Superior temporal gyrus (tissue), 1 donor: ENCODE data around the gene CARMIL1.

Experiments
- DNase-seq: peaks from one replicate; pipeline ENCODE4 v3.0.0-alpha.2; 2016; ENCODE audit errors: extremely low spot score

Gene CARMIL1

DNA sequence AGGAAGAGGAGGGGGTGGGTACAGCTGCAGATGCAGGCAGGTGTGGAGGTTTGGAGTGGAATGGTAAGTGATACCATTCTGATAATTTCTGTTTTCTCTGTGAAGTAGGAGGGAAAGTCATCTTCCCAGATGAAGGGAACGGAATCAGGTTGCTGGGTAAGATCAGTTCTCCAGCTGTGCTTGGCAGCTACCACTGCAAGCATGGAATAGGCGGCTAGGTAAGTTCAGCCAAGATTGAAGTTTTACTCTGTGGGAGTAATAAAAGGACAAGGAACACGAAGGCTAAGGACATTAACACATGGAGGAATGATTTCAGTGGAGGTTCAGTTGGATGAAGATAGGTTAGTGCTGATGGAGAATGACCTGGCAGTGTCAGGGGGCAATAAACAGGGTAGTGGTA is 128.3 kb downstream of the CARMIL1 start:
- DNase-seq, result no peak

GRCh38 chr6:25410102-25410501 is 130.9 kb downstream of the CARMIL1 start:
- no peak for DNase-seq

GRCh38 chr6:25411316-25411950 is 132.3 kb downstream of the CARMIL1 start:
- DNase-seq, result no peak

- no peak for DNase-seq
Observed at GRCh38 chr6:25413207-25413905, 134.2 kb downstream of the CARMIL1 start.

- DNase-seq, result no peak
Observed at GRCh38 chr6:25414168-25414567, 135.0 kb downstream of the CARMIL1 start.

- no peak for DNase-seq
Observed at GRCh38 chr6:25414755-25415154, 135.6 kb downstream of the CARMIL1 start.

DNA sequence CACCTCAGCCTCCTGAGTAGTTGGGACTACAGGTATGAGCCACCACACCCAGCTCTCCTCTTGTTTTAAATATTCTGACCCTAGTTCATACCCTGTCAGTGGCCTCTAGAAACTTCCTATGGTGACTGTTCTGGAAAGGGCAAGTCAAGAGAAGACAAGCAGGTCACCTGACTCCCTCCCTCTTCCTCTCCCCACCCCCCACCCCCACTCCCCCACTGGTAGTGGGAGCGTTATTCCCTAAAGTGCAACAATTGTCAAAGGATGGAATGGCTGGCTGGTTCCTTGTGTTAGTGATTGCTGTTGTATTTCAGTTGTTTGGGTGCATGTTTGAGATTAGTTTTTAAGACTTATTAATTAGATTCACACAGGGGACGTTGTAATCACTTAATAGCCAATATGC is 136.1 kb downstream of the CARMIL1 start:
- DNase-seq, result no peak

- no peak for DNase-seq
Observed at GRCh38 chr6:25415701-25416100, 136.5 kb downstream of the CARMIL1 start.

- no peak for DNase-seq
Observed at GRCh38 chr6:25417046-25417605, 138.0 kb downstream of the CARMIL1 start.

DNA sequence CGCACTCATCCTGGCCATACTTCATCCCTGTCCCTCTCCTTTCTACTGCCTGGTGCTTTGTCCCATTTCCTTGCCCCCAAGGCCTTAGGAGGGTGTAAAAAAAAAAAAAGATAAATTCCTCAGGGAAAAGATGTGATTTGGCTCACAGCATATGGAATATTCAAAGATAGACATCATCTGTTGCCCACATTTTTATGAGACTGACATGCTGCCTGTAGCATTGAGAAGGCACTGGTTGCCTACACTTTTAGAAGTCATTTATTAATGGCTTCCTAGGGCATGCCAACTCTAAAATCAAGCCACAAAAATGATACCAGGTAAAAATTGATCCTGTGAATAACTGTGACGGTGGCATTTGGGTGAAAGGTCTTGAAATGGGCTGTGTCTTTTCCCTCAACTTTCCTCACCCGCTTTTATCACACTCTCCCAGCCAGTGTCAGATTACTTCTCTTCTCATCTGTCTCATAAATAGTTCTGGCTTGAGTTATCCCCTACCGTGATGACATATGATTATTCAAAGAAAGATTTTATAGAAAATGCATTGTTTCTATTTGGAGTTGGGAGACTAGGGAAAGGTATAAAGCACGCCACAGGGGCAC is 139.4 kb downstream of the CARMIL1 start:
- DNase-seq, result no peak

GRCh38 chr6:25419879-25420278 is 140.7 kb downstream of the CARMIL1 start:
- no peak for DNase-seq

DNA sequence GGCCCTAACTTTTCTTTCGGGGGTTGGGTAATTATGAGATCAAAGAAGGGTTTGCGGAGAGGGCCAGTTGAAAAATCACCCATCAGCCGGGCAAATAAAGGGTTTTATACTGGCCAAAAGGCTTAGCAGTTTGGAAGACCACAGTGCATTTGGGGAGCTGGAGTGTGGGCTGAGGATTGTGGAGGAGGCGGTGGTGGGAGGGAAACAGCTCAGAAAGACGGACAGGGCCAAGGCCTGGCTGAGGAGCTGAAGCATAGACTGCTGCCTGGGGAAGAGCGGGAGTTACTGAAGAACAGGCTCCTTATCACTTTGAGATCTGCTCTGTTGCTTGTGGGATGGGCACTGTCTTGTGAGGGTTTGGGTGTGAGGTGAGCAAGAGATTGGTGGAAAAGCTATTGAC is 144.2 kb downstream of the CARMIL1 start:
- no peak for DNase-seq

GRCh38 chr6:25424303-25424702 is 145.1 kb downstream of the CARMIL1 start:
- DNase-seq, result no peak

- no peak for DNase-seq
Observed at GRCh38 chr6:25427549-25427948, 148.4 kb downstream of the CARMIL1 start.

- DNase-seq, result no peak
Observed at GRCh38 chr6:25428758-25429317, 149.7 kb downstream of the CARMIL1 start.

- DNase-seq, result no peak
Observed at GRCh38 chr6:25431306-25431974, 152.3 kb downstream of the CARMIL1 start.

- DNase-seq, result no peak
Observed at GRCh38 chr6:25431975-25432307, 152.8 kb downstream of the CARMIL1 start.

GRCh38 chr6:25434921-25435320 is 155.7 kb downstream of the CARMIL1 start:
- DNase-seq, result no peak

DNA sequence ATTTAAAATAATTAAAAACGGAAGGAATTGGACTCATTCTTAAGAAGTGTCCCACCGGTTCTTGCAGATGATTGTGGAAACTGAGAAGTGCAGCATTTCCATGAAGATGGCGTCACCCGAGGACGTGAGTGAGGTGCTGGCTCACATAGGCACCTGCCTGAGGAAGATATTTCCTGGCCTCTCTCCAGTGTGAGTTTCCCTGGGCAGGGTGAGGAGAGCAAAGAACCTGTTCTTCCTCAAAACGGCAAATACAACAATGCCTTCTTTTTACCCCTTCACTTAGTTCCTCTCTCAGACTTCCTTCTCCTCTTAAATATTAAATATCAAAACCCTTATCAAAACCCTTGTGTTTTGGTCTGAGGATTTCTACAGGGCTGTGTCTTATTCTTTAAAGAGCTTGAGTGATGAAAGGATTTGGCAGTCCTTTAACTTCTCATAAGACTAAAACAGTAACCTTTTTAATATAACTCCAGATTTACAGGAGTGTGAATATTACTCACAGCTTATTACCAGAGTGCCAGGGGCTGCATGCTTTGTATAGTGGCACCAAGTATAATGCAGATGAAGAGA is 156.3 kb downstream of the CARMIL1 start:
- no peak for DNase-seq

DNA sequence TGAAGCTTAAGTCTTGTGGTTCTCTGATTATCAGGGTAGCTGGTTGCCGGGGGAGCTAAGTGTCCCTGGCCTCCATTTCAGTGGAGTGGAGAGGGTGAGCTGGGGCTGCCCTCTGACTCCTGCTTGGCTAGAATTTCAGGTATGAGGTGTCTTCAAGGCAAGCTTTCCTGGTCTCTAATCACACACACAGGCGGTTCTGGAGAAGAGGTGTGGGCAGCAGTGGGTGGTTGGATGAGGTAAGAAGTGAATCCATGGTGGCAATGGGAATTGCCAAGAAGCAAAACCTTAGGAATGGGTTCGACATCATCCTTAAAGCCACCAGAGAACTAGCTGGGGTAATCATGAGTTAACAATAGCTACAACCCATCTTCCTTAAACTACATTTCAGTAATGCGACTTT is 157.6 kb downstream of the CARMIL1 start:
- no peak for DNase-seq

GRCh38 chr6:25439368-25439767 is 160.2 kb downstream of the CARMIL1 start:
- no peak for DNase-seq
